Activated CD4-positive, alpha-beta memory T cell treated with anti-CD3 and anti-CD28 coated beads, Interleukin-2, amount 10 ng/mL, durations not matched to agents 7 days and 5 days (primary cell): ENCODE data around the gene SPI1. TPM values are rescaled to one million over a fixed set of nuclear protein-coding genes. Genes with fewer than 3 reads are reported as not detected.

Source experiments
- CTCF ChIA-PET: fragments of 350-600 bp; sonication (Branson Sonifier 250); formaldehyde crosslinking; loops from one replicate; lab custom pipeline; 2021; ENCODE audit warnings: antibody characterized with exemption, inconsistent platforms; lab: Charles Lee
- POLR2A ChIA-PET: fragments of 350-600 bp; sonication (Branson Sonifier 250); formaldehyde crosslinking; loops from one replicate; lab custom pipeline; 2021; ENCODE audit warnings: antibody characterized with exemption; lab: Charles Lee
- DNase-seq: peaks from one replicate; pipeline ENCODE4 v3.0.0-alpha.2; 2020
- H3K27ac Mint-ChIP-seq: one replicate; pipeline ENCODE4 v1.8.0; 2021; ENCODE audit warnings: mild to moderate bottlenecking, mixed read lengths
- H3K27me3 Mint-ChIP-seq: one replicate; pipeline ENCODE4 v1.8.0; 2021; ENCODE audit warnings: mixed read lengths
- H3K36me3 Mint-ChIP-seq: one replicate; pipeline ENCODE4 v1.8.0; 2021; ENCODE audit warnings: low read depth, mixed read lengths
- H3K4me1 Mint-ChIP-seq: one replicate; pipeline ENCODE4 v1.8.0; 2021; ENCODE audit warnings: mixed read lengths
- H3K4me3 Mint-ChIP-seq: one replicate; pipeline ENCODE4 v1.8.0; 2021; ENCODE audit warnings: mild to moderate bottlenecking, mixed read lengths
- H3K9me3 Mint-ChIP-seq: one replicate; pipeline ENCODE4 v1.8.0; 2021; ENCODE audit warnings: mixed read lengths
- total RNA-seq, 2 experiments: library from RNA; stranded (reverse); gene quantifications; one replicate each; pipeline ENCODE4 v1.2.3, GENCODE V29; 2021

The SPI1 gene
- total RNA-seq, 2 experiments from 2014 or later: not detected

DNA sequence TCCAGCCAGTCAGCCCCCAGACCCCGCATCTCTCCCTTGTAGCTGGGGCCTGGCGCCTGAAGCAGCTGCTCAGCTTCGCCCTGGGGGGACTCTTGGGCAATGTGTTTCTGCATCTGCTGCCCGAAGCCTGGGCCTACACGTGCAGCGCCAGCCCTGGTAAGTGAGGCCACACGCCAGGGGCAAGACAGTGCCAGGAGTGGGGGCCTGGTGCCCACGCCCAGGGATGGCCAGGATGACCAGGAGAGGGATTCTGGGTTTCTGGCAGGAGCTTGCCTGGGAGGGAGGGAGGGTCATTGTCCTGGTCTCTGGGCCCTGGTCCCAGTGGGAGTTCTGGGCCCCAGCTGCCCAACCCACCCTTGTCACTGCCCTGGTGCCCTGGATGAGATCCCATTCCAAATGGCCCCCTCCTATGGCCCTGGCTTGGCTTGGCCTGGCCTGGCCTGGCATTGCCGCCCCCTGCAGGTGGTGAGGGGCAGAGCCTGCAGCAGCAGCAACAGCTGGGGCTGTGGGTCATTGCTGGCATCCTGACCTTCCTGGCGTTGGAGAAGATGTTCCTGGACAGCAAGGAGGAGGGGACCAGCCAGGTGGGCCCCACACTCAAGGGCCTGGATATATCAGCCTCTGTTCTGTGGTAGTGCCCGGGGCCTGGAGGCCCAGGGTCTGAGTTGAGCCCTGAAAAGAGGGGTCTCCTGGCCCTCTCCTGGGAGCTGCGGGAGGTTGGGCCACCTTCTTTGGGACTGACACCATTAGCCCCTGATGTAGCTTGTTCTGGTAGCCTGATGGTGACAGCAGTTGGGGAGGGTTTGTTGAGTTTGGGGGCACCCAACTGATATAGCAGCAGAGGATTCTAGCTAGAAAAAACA lies 33.8 kb upstream of the SPI1 start:
- ChIA-PET CTCF (interaction anchor here (0.6 to 5.3 kb wide), 34 partner anchors 9 to 710 kb away, joined by 3 to 98 read pairs (median 4); partner anchors contain the start of genes ACP2, AGBL2, ARFGAP2 and DDB2), POLR2A (interaction anchor here (0.7 to 5.0 kb wide), 7 partner anchors 8 to 167 kb away, joined by 3 to 48 read pairs (median 4); partner anchors contain the start of genes ACP2, KBTBD4, NDUFS3 and PSMC3)
- peaks cover 11% of the 10 kb centered on the region for H3K36me3 Mint-ChIP-seq
- H3K27me3 Mint-ChIP-seq: no peaks in the 10 kb centered on the region
- no peak overlapping the region for H3K27ac Mint-ChIP-seq
- peak; percentile 68 for DNase-seq
- H3K9me3 Mint-ChIP-seq: no peaks in the 10 kb centered on the region
- peaks cover 16% of the 10 kb centered on the region for H3K4me1 Mint-ChIP-seq
- H3K4me3 Mint-ChIP-seq: no peak overlapping the region

- peaks cover 8% of the 10 kb centered on the region for H3K36me3 Mint-ChIP-seq
- H3K27me3 Mint-ChIP-seq: no peaks in the 10 kb centered on the region
- CTCF ChIA-PET: interaction anchor here (0.8 to 5.3 kb wide), 10 partner anchors 7 to 140 kb away, joined by 3 to 98 read pairs (median 5); partner anchors contain the start of gene PSMC3
- no peak overlapping the region for H3K27ac Mint-ChIP-seq
- peaks cover 21% of the 10 kb centered on the region for H3K4me1 Mint-ChIP-seq
- no peak overlapping the region for H3K4me3 Mint-ChIP-seq
- POLR2A ChIA-PET: interaction anchor here (0.8 to 5.0 kb wide), 4 partner anchors 10 to 16 kb away, joined by 3 to 48 read pairs (median 14); partner anchors contain the start of gene PSMC3
- DNase-seq: no peak
- H3K9me3 Mint-ChIP-seq: no peaks in the 10 kb centered on the region
Observed at GRCh38 chr11:47410370-47411264, 32.3 kb upstream of the SPI1 start.

GRCh38 chr11:47409440-47410369 lies 31.4 kb upstream of the SPI1 start:
- DNase-seq: no peak
- no peaks in the 10 kb centered on the region for H3K9me3 Mint-ChIP-seq
- H3K36me3 Mint-ChIP-seq: peaks cover 8% of the 10 kb centered on the region
- ChIA-PET POLR2A (interaction anchor here (1.0 to 5.0 kb wide), 9 partner anchors 8 to 195 kb away, joined by 3 to 48 read pairs (median 5); partner anchors contain the start of genes DDB2 and PSMC3), CTCF (interaction anchor here (0.6 to 5.3 kb wide), 6 partner anchors 11 to 148 kb away, joined by 3 to 98 read pairs (median 8); partner anchors contain the start of gene PSMC3)
- no peaks in the 10 kb centered on the region for H3K27me3 Mint-ChIP-seq
- H3K4me1 Mint-ChIP-seq: peaks cover 21% of the 10 kb centered on the region
- peak overlapping the region; percentile 83 for H3K27ac Mint-ChIP-seq
- H3K4me3 Mint-ChIP-seq: peak overlapping the region; percentile 90

DNA sequence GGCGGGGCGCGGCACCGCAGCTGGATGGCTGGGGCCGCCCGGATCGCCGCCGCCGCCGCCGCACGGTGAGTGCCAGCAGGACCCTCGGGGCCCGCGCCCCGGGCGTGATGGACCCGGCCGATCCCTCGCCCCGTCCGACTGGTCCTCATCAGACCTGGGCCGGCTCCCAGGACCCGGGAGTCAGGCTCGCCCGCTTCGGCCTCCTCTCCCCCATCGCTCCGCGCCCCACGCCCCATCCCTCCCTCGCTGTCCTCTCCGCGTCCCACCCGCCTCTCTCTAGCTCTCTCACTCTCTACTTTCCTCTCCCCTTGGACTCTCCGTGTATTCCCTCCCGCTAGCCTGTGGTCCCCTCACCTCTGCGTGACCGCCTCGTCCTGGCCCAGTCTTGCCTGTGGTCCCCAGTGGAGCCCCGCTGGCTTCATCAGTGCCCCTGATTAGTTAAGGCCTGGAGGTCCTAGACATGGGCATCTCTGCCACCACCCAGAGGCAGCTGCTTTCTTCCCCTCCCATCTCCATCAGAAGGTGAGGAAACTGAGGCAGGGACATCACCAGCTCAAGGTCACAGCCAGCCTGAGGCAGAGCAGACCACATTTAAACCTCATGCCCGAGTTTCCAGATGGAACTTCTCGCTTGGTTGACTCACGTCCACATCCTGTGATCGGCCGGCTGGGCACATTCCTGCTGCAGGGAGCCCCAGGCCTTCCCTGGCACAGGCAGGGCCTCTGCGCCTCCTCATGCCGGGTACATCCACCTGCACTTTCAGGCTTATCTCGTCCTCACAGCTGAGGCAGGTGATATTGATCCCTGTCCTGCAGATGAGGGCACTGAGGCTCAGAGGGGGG lies 30.5 kb upstream of the SPI1 start:
- ChIA-PET CTCF (interaction anchor here (0.6 to 5.3 kb wide), 5 partner anchors 10 to 149 kb away, joined by 3 to 59 read pairs (median 6); partner anchors contain the start of gene PSMC3), POLR2A (interaction anchor here (1.0 to 5.0 kb wide), 9 partner anchors 9 to 194 kb away, joined by 3 to 48 read pairs (median 5); partner anchors contain the start of genes DDB2 and PSMC3)
- DNase-seq: no peak
- Mint-ChIP-seq H3K36me3 (peaks cover 3% of the 10 kb centered on the region), H3K27ac (peak overlapping the region; percentile 83), H3K27me3 (no peaks in the 10 kb centered on the region), H3K4me3 (peak overlapping the region; percentile 90), H3K4me1 (peaks cover 21% of the 10 kb centered on the region), H3K9me3 (no peaks in the 10 kb centered on the region)

DNA sequence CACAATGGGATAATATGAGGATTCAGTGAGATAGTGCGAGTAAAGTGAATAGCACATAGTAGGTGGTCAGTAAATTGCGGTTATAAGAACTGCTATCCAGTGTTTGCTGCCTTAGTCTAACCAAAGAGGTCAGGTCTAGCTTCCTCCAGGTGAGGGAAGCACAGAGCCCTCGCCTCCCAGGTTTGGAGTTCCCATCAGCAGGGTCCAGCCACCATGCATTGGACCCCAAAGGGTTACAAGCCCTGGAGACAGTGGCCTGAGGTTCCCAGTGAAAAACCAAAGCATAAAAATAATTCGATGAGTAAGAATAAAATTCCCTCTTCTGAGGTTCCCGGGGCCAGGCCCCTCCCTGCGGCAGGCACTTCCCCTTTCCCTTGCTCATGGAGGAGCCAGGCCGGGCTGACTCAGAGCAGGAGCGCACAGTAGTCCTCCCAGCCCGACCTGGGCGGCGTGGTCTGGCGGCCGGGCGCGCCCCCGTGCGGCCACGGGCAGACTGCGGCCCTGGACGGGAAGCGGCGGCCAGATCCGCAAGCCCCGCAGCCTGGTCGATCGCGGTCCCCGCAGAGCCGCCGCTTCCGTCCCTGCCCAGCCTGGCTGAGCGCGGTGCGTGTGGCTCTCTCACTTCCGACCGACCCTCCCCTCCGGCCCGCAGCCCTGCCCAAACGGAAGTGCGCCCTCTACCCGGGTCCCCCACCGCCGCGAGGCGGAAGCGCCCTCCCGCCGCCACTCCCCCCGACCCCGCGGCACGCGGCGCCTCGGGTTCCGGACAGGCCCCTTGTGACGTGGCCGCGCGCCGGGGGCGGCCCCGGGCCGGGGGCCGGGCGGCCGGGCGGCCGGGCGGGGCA lies 29.6 kb upstream of the SPI1 start, which contains the start of gene SLC39A13:
SLC39A13 (plus strand) TSS at position 845 of the 845 bp plus-strand sequence. CDS start 1,505 bp downstream, outside the sequence.
- CTCF ChIA-PET: interaction anchor here (0.6 to 5.3 kb wide), 9 partner anchors 9 to 137 kb away, joined by 3 to 59 read pairs (median 4); partner anchors contain the start of gene PSMC3
- H3K27ac Mint-ChIP-seq: peak within 1 kb of the TSS; percentile 85
- no peaks in the 10 kb centered on the region for H3K9me3 Mint-ChIP-seq
- peak within 1 kb of the TSS; percentile 90 for H3K4me3 Mint-ChIP-seq
- DNase-seq: peak; percentile 94
- peaks cover 21% of the 10 kb centered on the region for H3K4me1 Mint-ChIP-seq
- POLR2A ChIA-PET: interaction anchor here (0.8 to 5.0 kb wide), 15 partner anchors 8 to 193 kb away, joined by 3 to 48 read pairs (median 5); partner anchors contain the start of genes DDB2 and PSMC3
- no peaks in the 10 kb centered on the region for H3K36me3 Mint-ChIP-seq
- no peaks in the 10 kb centered on the region for H3K27me3 Mint-ChIP-seq

DNA sequence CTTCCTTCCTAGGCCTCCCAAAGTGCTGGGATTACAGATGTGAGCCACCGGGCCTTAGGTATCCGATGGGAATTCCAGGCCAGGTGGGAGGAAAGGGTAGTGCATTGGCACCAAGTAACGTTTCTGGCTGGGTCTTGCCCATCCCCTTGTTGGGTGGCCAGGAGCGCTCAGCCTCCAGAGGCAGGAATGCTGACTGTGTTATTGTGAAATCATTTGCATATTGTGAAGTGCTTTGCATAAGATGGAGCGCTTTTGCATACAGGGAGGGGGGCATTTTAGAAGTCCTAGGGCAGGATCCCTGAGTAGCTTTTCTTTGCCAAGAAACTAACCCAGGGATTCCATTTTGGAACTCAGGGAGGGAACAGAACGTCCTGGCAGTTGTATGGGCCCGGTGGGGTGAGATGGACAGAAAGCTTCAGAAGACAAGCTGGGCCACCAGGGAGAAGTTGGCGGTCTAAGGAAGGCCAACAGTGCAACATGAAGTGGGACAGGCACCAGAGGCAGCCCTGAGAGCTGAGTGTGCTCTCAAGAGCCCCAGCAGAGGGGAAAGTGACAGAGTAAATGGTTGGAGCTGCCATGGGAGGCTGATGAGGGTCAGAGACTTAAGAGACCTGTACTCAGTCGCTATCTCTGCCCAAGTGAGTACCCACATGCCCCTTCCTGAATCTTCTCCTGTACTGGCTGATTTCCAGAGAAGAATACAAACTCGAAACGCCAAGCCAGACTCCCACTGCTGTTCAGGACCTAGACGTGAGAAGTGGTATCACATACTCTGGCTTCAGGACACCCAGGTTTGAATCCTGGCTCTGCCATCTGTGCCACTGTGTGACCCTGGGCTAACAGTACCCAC lies 28.8 kb upstream of the SPI1 start:
- POLR2A ChIA-PET: interaction anchor here (0.8 to 3.7 kb wide), 11 partner anchors 8 to 192 kb away, joined by 3 to 23 read pairs (median 4); partner anchors contain the start of genes ACP2, DDB2 and PSMC3

GRCh38 chr11:47403571-47403970 lies 25.2 kb upstream of the SPI1 start:
- no peak for DNase-seq
- ChIA-PET CTCF (interaction anchor here (1.5 to 9.5 kb wide), 3 partner anchors 8 to 30 kb away, joined by 3 to 63 read pairs (median 5); no protein-coding TSS in a partner anchor), POLR2A (interaction anchor here (1.2 to 4.7 kb wide), 2 partner anchors 10 to 13 kb away, joined by 3 to 20 read pairs; no protein-coding TSS in a partner anchor)
- H3K36me3 Mint-ChIP-seq: no peaks in the 10 kb centered on the region
- no peaks in the 10 kb centered on the region for H3K27me3 Mint-ChIP-seq
- H3K4me3 Mint-ChIP-seq: no peak overlapping the region
- no peak overlapping the region for H3K27ac Mint-ChIP-seq
- no peaks in the 10 kb centered on the region for H3K9me3 Mint-ChIP-seq
- H3K4me1 Mint-ChIP-seq: peaks cover 25% of the 10 kb centered on the region

More for the DNA sequence above, 28.8 kb upstream of the SPI1 start:
- CTCF ChIA-PET: interaction anchor here (0.6 to 1.3 kb wide), 5 partner anchors 13 to 136 kb away, joined by 3 to 18 read pairs (median 4); no protein-coding TSS in a partner anchor
- DNase-seq: no peak
- H3K27me3 Mint-ChIP-seq: no peaks in the 10 kb centered on the region
- peak overlapping the region; percentile 88 for H3K4me3 Mint-ChIP-seq
- peak overlapping the region; percentile 85 for H3K27ac Mint-ChIP-seq
- H3K9me3 Mint-ChIP-seq: no peaks in the 10 kb centered on the region
- H3K36me3 Mint-ChIP-seq: no peaks in the 10 kb centered on the region
- H3K4me1 Mint-ChIP-seq: peaks cover 21% of the 10 kb centered on the region

GRCh38 chr11:47403135-47403534 lies 24.8 kb upstream of the SPI1 start:
- CTCF ChIA-PET: interaction anchor here (0.6 to 9.5 kb wide), 4 partner anchors 8 to 51 kb away, joined by 3 to 63 read pairs (median 4); no protein-coding TSS in a partner anchor
- DNase-seq: no peak
- H3K27me3 Mint-ChIP-seq: no peaks in the 10 kb centered on the region
- H3K4me1 Mint-ChIP-seq: peaks cover 26% of the 10 kb centered on the region
- POLR2A ChIA-PET: interaction anchor here (1.2 to 4.7 kb wide), 2 partner anchors 10 to 13 kb away, joined by 3 to 20 read pairs; no protein-coding TSS in a partner anchor
- no peak overlapping the region for H3K27ac Mint-ChIP-seq
- no peaks in the 10 kb centered on the region for H3K36me3 Mint-ChIP-seq
- H3K9me3 Mint-ChIP-seq: no peaks in the 10 kb centered on the region
- H3K4me3 Mint-ChIP-seq: no peak overlapping the region

DNA sequence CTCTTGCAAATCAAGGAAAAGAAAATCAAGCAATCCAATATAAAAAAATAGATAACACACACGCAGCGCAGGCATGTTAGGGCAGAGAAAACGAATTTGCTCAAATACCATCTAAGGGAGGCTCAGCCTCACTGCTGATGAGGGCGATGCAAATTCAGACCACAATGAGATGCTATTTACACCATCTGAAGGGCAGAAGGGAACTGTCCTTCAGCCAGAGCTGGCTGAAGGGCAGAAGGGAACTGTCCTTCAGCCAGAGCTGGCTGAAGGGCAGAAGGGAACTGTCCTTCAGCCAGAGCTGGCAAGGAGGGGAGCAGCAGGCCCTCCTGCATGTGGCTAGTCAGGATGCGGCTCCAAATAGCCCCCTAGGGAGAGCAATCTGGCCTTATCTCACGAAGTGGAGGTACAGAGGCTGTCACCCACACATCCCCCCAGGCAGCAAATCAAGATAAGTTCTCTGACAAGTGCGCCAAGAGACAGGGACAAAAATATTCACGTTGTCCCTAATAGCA lies 22.5 kb upstream of the SPI1 start:
- DNase-seq: no peak
- H3K4me3 Mint-ChIP-seq: peak overlapping the region; percentile 51
- ChIA-PET CTCF (interaction anchor here (1.1 to 9.5 kb wide), 2 partner anchors 12 to 27 kb away, joined by 4 to 63 read pairs; no protein-coding TSS in a partner anchor), POLR2A (interaction anchor here (0.8 to 2.1 kb wide), 4 partner anchors 9 to 186 kb away, joined by 3 to 6 read pairs (median 4); partner anchors contain the start of genes DDB2 and MADD)
- no peaks in the 10 kb centered on the region for H3K9me3 Mint-ChIP-seq
- H3K36me3 Mint-ChIP-seq: no peaks in the 10 kb centered on the region
- H3K27ac Mint-ChIP-seq: no peak overlapping the region
- H3K27me3 Mint-ChIP-seq: no peaks in the 10 kb centered on the region
- peaks cover 16% of the 10 kb centered on the region for H3K4me1 Mint-ChIP-seq
